Measurements from ENCODE around the gene C20orf141. TPM values are rescaled to one million over a fixed set of nuclear protein-coding genes. Genes with fewer than 3 reads are reported as not detected.
"Not testable (repeated sequence)": the region's sequence is repeated elsewhere in the genome, so short reads cannot be mapped to it uniquely, and the experiment has no call there.

Gene C20orf141
- total RNA-seq, 1 donor from 2014 or later, result not detected

- Mint-ChIP-seq H3K9me3 (ENCODE audit: low read depth) (no peaks in the 10 kb centered on the region), H3K36me3 (ENCODE audit: low read depth) (no peaks in the 10 kb centered on the region), H3K27ac (ENCODE audit: unreplicated experiment) (no peak overlapping the region), H3K27me3 (ENCODE audit: low read depth) (no peaks in the 10 kb centered on the region), H3K4me1 (ENCODE audit: low read depth) (peaks cover 20% of the 10 kb centered on the region), H3K4me3 (ENCODE audit: unreplicated experiment) (no peak overlapping the region)
- TF ChIP-seq CTCF (IDR thresholded peaks at IDR 0.05), result no peak
- no peak for DNase-seq (ENCODE audit: low spot score)
Observed at GRCh38 chr20:2820896-2821869, 6.4 kb downstream of the C20orf141 start.

- no peak for TF ChIP-seq CTCF (IDR thresholded peaks at IDR 0.05)
- no peaks in the 10 kb centered on the region for H3K36me3 Mint-ChIP-seq (ENCODE audit: low read depth)
- DNase-seq (ENCODE audit: low spot score), result no peak
- peaks cover under 1% of the 10 kb centered on the region for H3K9me3 Mint-ChIP-seq (ENCODE audit: low read depth)
- H3K27me3 Mint-ChIP-seq (ENCODE audit: low read depth), result no peaks in the 10 kb centered on the region
- no peak overlapping the region for H3K27ac Mint-ChIP-seq (ENCODE audit: unreplicated experiment)
- H3K4me1 Mint-ChIP-seq (ENCODE audit: low read depth), result peaks cover 20% of the 10 kb centered on the region
- H3K4me3 Mint-ChIP-seq (ENCODE audit: unreplicated experiment), result no peak overlapping the region
Observed at GRCh38 chr20:2822073-2822472, 7.3 kb downstream of the C20orf141 start.

DNA sequence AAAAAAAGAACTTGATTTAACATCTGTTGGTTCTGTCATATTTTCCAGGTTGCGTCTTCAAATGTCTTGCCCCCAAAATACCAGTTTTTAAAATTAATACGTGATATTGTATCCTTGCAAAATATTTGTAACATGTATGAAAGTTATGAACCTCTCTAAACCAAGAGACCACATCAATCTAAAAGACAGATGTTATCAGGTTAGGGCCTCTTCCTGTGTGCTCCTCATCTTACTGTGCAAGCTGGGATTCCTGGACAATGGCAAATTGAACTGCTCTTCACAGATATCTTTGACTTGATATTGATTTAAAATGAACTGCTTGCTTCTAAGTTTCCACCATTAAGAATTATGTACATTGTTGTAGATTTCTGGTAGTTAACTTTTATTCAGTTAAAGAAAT, 11.0 kb downstream of the C20orf141 start:
- no peak for TF ChIP-seq CTCF (IDR thresholded peaks at IDR 0.05)
- H3K27ac Mint-ChIP-seq (ENCODE audit: unreplicated experiment), result no peak overlapping the region

GRCh38 chr20:2826655-2827054, 11.9 kb downstream of the C20orf141 start:
- no peak for DNase-seq (ENCODE audit: low spot score)
- no peak overlapping the region for H3K27ac Mint-ChIP-seq (ENCODE audit: unreplicated experiment)
- no peak overlapping the region for H3K4me3 Mint-ChIP-seq (ENCODE audit: unreplicated experiment)
- H3K4me1 Mint-ChIP-seq (ENCODE audit: low read depth), result peaks cover 5% of the 10 kb centered on the region
- peaks cover 3% of the 10 kb centered on the region for H3K9me3 Mint-ChIP-seq (ENCODE audit: low read depth)
- peaks cover 8% of the 10 kb centered on the region for H3K27me3 Mint-ChIP-seq (ENCODE audit: low read depth)
- no peak for TF ChIP-seq CTCF (IDR thresholded peaks at IDR 0.05)
- no peaks in the 10 kb centered on the region for H3K36me3 Mint-ChIP-seq (ENCODE audit: low read depth)

More for the DNA sequence above, 11.0 kb downstream of the C20orf141 start:
- peaks cover 6% of the 10 kb centered on the region for H3K4me1 Mint-ChIP-seq (ENCODE audit: low read depth)
- H3K27me3 Mint-ChIP-seq (ENCODE audit: low read depth), result peaks cover 8% of the 10 kb centered on the region
- H3K36me3 Mint-ChIP-seq (ENCODE audit: low read depth), result no peaks in the 10 kb centered on the region
- peaks cover 3% of the 10 kb centered on the region for H3K9me3 Mint-ChIP-seq (ENCODE audit: low read depth)
- H3K4me3 Mint-ChIP-seq (ENCODE audit: unreplicated experiment), result no peak overlapping the region
- DNase-seq (ENCODE audit: low spot score), result no peak

DNA sequence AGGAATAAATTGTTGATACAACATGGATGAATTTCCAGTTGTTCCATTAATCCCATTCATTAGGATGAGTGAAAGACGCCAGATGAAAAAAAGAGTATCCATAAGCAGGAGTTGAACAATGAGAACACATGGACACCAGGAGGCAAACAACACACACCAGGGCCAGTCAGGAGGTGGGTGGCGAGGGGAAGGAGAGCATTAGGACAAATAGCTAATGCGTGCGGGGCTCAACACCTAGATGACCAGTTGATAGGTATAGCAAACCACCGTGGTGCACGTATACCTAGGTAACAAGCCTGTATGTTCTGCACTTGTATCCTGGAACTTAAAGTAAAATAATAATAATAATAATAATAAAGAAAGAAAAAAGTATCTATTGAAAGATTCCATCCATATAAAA, 14.6 kb downstream of the C20orf141 start:
- no peaks in the 10 kb centered on the region for H3K36me3 Mint-ChIP-seq (ENCODE audit: low read depth)
- peaks cover 8% of the 10 kb centered on the region for H3K27me3 Mint-ChIP-seq (ENCODE audit: low read depth)
- TF ChIP-seq CTCF (IDR thresholded peaks at IDR 0.05), result no peak
- peaks cover 10% of the 10 kb centered on the region for H3K4me1 Mint-ChIP-seq (ENCODE audit: low read depth)
- DNase-seq (ENCODE audit: low spot score), result no peak
- H3K9me3 Mint-ChIP-seq (ENCODE audit: low read depth), result peaks cover 5% of the 10 kb centered on the region
- no peak overlapping the region for H3K27ac Mint-ChIP-seq (ENCODE audit: unreplicated experiment)
- no peak overlapping the region for H3K4me3 Mint-ChIP-seq (ENCODE audit: unreplicated experiment)

GRCh38 chr20:2831206-2831605, 16.4 kb downstream of the C20orf141 start:
- not testable (repeated sequence) for H3K36me3 Mint-ChIP-seq (ENCODE audit: low read depth); H3K4me1 Mint-ChIP-seq (ENCODE audit: low read depth); H3K27ac Mint-ChIP-seq (ENCODE audit: unreplicated experiment); DNase-seq (ENCODE audit: low spot score); H3K27me3 Mint-ChIP-seq (ENCODE audit: low read depth); H3K9me3 Mint-ChIP-seq (ENCODE audit: low read depth); H3K4me3 Mint-ChIP-seq (ENCODE audit: unreplicated experiment)
